Astrocyte of the cerebellum (primary cell): ENCODE data around the gene JAZF1.

ENCODE experiments used
- DNase-seq: peaks from one replicate; pipeline ENCODE4 v3.0.0-alpha.2; 2011; ENCODE audit warnings: low read depth
- H3K4me3 ChIP-seq: 2 replicates; pipeline ENCODE4 v1.5.1; 2011; ENCODE audit warnings: mild to moderate bottlenecking, low read depth, low read length, moderate library complexity
- CTCF ChIP-seq: IDR thresholded peaks from 2 replicates; pipeline ENCODE4 v1.5.1; 2012; ENCODE audit warnings: low read length, low read depth, moderate library complexity, mild to moderate bottlenecking; ENCODE audit errors: missing control alignments
- in situ Hi-C: cut with HindIII; loops from 2 replicates; pipeline ENCODE4 v1.10.0; 2017; ENCODE audit warnings: low sequenced_read_pairs

The JAZF1 gene

GRCh38 chr7:27846388-27846787, 334.2 kb downstream of the JAZF1 start:
- DNase-seq = no peak
- H3K4me3 ChIP-seq = no peak overlapping the region
- in situ Hi-C loops = no loop called here
- no peak for TF ChIP-seq CTCF

GRCh38 chr7:27843584-27844305, 336.9 kb downstream of the JAZF1 start:
- in situ Hi-C loops = no loop called here
- no peak for TF ChIP-seq CTCF

GRCh38 chr7:27842851-27843250, 337.7 kb downstream of the JAZF1 start:
- in situ Hi-C loops = no loop called here

More at GRCh38 chr7:27843584-27844305, 336.9 kb downstream of the JAZF1 start:
- no peak for DNase-seq
- H3K4me3 ChIP-seq = no peak overlapping the region

GRCh38 chr7:27842094-27842692, 338.4 kb downstream of the JAZF1 start:
- no peak overlapping the region for H3K4me3 ChIP-seq
- in situ Hi-C loops = no loop called here
- no peak for DNase-seq
- TF ChIP-seq CTCF = no peak

More at GRCh38 chr7:27842851-27843250, 337.7 kb downstream of the JAZF1 start:
- TF ChIP-seq CTCF = no peak
- H3K4me3 ChIP-seq = no peak overlapping the region
- no peak for DNase-seq

- no peak for TF ChIP-seq CTCF
- no peak overlapping the region for H3K4me3 ChIP-seq
- DNase-seq = no peak
- in situ Hi-C loops = no loop called here
Measured at GRCh38 chr7:27840760-27841364, 339.7 kb downstream of the JAZF1 start.

- H3K4me3 ChIP-seq = no peak overlapping the region
- no peak for DNase-seq
- TF ChIP-seq CTCF = no peak
- in situ Hi-C loops = no loop called here
Measured at GRCh38 chr7:27840313-27840712, 340.3 kb downstream of the JAZF1 start.
